NCI-H526 treated with DMSO at 0.1 percent for 48 hours (cell line): ENCODE results near the gene TMEM235.
"Not testable (repeated sequence)": the region's sequence is repeated elsewhere in the genome, so short reads cannot be mapped to it uniquely, and the experiment has no call there.

Experiments
- DNase-seq: peaks from one replicate; lab custom pipeline; 2025; lab: John Stamatoyannopoulos, UW

Gene TMEM235

DNA sequence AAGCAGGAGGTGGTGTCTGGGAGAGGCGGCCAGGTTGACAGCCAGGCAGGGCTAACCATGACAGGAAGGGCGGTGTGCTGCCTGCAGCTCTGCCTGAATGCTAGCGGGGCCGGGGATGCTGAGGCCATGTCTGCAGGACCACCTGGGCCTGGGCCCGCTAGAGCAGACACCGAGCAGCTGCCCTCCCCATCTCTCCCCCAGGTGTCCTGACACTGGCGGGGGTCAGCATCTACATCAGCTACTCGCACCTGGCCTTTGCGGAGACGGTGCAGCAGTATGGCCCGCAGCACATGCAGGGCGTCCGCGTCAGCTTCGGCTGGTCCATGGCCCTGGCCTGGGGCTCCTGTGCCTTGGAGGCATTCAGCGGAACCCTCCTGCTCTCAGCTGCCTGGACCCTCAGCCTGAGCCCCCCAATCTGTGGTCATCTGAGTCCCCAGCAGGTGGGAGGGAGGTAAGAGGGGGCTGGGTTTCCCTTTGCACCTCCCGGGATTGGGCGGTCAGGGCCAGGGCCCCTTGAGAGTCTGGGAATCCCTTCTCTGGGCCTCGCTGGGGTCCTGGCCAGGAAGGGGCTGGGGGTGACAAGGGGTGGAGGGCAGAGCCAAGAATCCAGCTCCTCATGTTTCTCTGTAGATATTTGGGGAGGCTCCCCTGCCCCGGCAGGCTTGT is 7.5 kb downstream of the TMEM235 start:
- DNase-seq, result no peak

- no peak for DNase-seq
These were observed 8.1 kb downstream of the TMEM235 start for GRCh38 chr17:78239489-78239931.

DNA sequence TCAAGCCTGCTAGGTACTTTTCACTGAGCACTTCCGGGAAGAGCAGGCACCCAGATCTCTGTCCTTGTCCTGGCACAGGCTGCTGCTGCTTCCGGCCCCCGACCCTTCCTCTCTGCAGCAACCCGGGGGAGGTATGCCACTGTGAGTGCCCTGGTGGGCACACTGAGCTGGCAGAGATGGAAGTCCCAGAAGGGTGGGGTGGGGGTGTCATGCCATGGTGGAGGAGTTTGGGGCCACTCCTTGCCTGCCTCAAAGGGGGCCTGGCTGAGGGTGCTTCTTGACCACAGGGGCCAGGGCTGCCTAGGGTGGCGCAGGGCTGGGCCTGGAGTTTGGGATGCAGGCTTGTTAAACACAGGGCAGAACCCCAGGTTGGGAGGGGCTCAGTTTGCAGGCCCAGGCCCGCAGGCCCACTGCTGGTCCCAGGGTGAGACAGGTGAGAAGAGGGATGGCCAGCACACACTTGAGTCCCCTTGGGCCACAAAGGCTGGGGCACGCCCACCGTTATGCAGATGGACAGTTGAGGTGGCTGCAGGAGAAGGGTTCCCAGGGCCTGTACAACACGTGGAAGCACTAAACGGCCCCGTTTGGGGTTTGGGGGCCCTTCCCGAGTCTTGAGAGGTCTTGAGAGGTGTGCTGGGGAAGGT is 8.7 kb downstream of the TMEM235 start:
- no peak for DNase-seq

GRCh38 chr17:78240839-78241238 is 9.4 kb downstream of the TMEM235 start:
- DNase-seq, result no peak

- DNase-seq, result peak; percentile 24
These were observed 10.0 kb downstream of the TMEM235 start for GRCh38 chr17:78241277-78242023.

GRCh38 chr17:78242024-78242742 is 10.8 kb downstream of the TMEM235 start:
- DNase-seq, result no peak

GRCh38 chr17:78247304-78247703 is 15.9 kb downstream of the TMEM235 start:
- no peak for DNase-seq

DNA sequence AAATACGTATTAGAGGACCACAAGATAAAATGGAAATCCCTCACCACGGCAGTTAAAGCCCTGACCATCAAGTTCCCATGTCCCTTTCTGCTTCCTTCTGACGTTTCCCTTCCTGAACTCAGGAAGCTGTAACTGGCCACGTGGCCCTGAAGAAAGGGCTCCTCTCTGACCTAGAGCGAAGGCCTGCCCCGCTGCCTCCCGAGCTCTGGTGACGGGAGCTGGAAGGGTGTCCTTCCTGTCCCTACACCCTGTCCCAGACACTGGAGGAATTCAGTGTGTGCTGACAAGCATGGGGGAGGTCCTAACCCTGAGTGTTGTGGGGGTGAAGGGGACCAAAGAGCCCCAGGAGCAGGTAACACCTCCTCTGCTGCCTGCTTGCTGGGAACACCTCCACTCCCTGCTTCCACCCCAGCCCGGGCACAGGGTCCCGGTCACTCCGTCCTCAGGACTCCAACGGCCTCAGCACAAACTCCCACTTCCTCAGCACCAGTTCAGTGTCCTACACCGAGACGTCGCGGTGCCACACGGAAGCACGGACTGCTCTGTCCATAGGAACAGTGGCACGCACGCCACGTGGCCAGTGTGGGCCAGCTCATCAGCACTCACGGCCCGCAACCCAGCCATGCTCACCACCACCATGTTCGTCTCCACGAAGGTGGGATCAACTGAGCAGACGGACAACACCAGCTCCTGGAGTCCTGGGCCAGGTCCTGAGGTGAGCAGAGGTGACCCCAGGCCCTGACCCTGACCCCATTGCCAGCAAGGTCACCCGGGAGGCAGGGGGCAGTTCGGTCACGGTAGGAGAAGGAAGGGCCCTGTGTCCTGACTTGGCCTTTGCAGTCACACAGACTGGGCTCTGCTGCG is 16.9 kb downstream of the TMEM235 start:
- DNase-seq, result no peak

- no peak for DNase-seq
These were observed 17.8 kb downstream of the TMEM235 start for GRCh38 chr17:78249074-78249817.

- no peak for DNase-seq
These were observed 18.7 kb downstream of the TMEM235 start for GRCh38 chr17:78249818-78250806.

DNA sequence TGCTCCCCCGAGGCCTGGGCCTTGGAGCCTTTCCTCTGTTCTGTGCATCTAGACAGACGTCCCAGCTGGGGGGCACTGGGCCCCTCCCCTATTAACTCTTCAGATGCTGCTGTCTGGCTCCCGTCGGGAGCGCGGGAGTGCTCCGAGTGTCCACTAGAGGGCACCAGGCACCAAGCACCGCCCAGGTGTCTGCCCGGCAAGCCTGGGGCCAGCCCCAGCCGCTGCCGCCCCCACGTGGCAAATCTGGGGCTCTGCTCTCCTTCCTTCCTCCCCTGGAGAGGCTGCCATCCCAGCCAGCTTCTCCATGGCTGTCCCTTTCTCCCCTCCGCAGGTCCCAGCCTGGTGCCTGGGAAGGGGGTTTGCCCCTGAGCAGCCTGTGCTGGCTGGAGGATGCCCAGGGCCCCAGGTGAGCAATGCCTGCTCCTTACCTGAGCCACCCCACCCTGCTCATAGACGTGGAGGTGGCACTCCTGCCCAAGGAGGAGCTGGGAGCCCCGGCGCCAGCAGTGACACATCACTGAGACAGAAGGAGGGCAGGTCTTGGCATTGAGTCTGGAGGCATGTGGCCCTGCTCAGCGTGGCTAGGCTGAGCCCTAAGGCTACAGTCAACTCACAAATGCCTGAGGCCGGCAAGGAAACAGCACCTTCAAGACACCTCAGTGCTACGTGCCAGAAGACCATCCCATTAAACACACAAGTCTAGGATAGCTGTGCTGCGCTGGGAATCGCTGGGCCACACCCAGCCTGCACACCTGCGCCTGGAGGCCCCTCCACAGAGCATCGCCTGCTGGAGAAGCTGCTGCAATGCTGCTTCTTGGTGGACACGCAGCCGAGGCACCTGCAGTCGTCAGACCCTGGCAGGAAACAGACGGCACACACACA is 19.7 kb downstream of the TMEM235 start:
- DNase-seq, result peak; percentile 74

DNA sequence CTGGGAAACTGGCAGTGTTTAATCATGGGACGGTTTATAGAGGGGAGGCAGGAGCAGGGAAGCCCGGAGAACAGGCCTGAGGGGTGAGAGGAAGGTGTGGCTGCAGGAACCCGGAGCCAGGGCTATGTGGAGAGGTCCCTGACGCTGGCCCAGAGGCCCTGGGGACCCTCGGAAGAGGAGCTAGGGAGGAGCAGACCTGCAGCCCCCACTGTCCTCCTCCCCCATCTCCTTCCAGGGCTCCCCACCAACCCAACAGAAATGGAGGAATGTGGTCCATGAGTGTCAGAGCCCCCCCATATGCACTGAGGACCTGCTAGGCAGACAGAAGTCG is 20.3 kb downstream of the TMEM235 start:
- no peak for DNase-seq

DNA sequence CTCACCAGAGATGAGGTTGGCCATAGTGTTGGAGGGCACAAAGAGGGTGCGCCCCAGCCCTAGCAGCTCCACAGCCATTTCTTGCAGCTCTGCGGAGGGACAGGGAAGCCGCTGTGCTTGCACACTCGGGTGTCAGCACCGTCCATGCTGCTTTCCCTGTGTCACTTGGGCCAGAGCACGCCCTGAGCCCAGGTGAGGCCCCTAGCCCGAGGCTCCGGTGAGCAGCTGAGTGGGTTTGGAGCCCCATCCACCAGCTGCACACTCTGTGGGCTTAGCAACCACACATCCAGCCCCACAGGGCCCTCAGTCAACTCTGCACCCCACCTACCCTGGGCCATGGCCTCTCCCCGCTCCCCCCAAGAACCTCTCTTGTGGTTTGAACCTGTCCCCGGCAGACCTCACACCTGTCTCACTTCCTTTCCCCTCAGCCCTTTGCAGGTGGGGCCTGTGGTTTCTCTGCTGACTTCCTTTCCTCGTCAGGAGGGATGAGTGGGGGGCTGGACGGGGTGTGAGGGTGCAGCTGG is 20.7 kb downstream of the TMEM235 start:
- DNase-seq, result no peak

- DNase-seq, result no peak
These were observed 21.5 kb downstream of the TMEM235 start for GRCh38 chr17:78252701-78253635.

GRCh38 chr17:78253636-78253945 is 22.2 kb downstream of the TMEM235 start:
- DNase-seq, result not testable (repeated sequence)

GRCh38 chr17:78253946-78254672 is 22.7 kb downstream of the TMEM235 start:
- peak; percentile 75 for DNase-seq
